Measurements from ENCODE around the gene TMEM270. TPM values are rescaled to one million over a fixed set of nuclear protein-coding genes. Genes with fewer than 3 reads are reported as not detected.
"Not testable (repeated sequence)": the region's sequence is repeated elsewhere in the genome, so short reads cannot be mapped to it uniquely, and the experiment has no call there.

The TMEM270 gene
- total RNA-seq, 1 donor from 2014 or later = not detected

GRCh38 chr7:73831834-73832651 is 28.9 kb upstream of the TMEM270 start:
- DNase-seq (ENCODE audit: low read depth in 2 of 2) = no peak

- no peak for DNase-seq (ENCODE audit: low read depth in 2 of 2)
These were observed 28.2 kb upstream of the TMEM270 start for GRCh38 chr7:73832806-73833205.

- DNase-seq (ENCODE audit: low read depth in 2 of 2) = no peak
These were observed 27.6 kb upstream of the TMEM270 start for GRCh38 chr7:73833251-73833919.

GRCh38 chr7:73834626-73835191 is 26.2 kb upstream of the TMEM270 start:
- DNase-seq (ENCODE audit: low read depth in 2 of 2) = no peak

- DNase-seq (ENCODE audit: low read depth in 2 of 2) = not testable (repeated sequence)
These were observed 23.8 kb upstream of the TMEM270 start for GRCh38 chr7:73837167-73837566.

- no peak for DNase-seq (ENCODE audit: low read depth in 2 of 2)
These were observed 22.3 kb upstream of the TMEM270 start for GRCh38 chr7:73838642-73839041.

- DNase-seq (ENCODE audit: low read depth in 2 of 2) = no peak
These were observed 21.7 kb upstream of the TMEM270 start for GRCh38 chr7:73839290-73839689.

GRCh38 chr7:73839743-73840714 is 20.9 kb upstream of the TMEM270 start:
- DNase-seq (ENCODE audit: low read depth in 2 of 2) = no peak

- no peak for DNase-seq (ENCODE audit: low read depth in 2 of 2)
These were observed 20.1 kb upstream of the TMEM270 start for GRCh38 chr7:73840715-73841379.

GRCh38 chr7:73841689-73842066 is 19.3 kb upstream of the TMEM270 start:
- no peak for DNase-seq (ENCODE audit: low read depth in 2 of 2)

GRCh38 chr7:73842067-73842976 is 18.6 kb upstream of the TMEM270 start, which contains the start of gene METTL27:
TSS of gene METTL27 (minus strand) at chr7:73842516. CDS start at chr7:73842140, 376 bp downstream.
- DNase-seq (ENCODE audit: low read depth in 2 of 2) = peak; percentile 93

- DNase-seq (ENCODE audit: low read depth in 2 of 2) = no peak
These were observed 16.8 kb upstream of the TMEM270 start for GRCh38 chr7:73844131-73844547.

GRCh38 chr7:73844848-73845460 is 16.0 kb upstream of the TMEM270 start:
- no peak for DNase-seq (ENCODE audit: low read depth in 2 of 2)

- not testable (repeated sequence) for DNase-seq (ENCODE audit: low read depth in 2 of 2)
These were observed 15.2 kb upstream of the TMEM270 start for GRCh38 chr7:73845701-73846195.

- no peak for DNase-seq (ENCODE audit: low read depth in 2 of 2)
These were observed 12.8 kb upstream of the TMEM270 start for GRCh38 chr7:73847941-73848723.

- peak; percentile 72 to 94 for DNase-seq (ENCODE audit: low read depth in 2 of 2)
These were observed 10.2 kb upstream of the TMEM270 start for GRCh38 chr7:73850781-73851207.

GRCh38 chr7:73851410-73852338 is 9.3 kb upstream of the TMEM270 start:
- peak; percentile 90 to 98 for DNase-seq (ENCODE audit: low read depth in 2 of 2)
